ENCODE measurements around the gene ANKRD44.

GRCh38 chr2:197236159-197236558 is 74.4 kb downstream of the ANKRD44 start:
- TF ChIP-seq SUZ12 (IDR thresholded peaks at IDR 0.05; ENCODE audit: extremely low read depth, insufficient read depth, insufficient read length) (no peak), ZNF274 (IDR thresholded peaks at IDR 0.05; ENCODE audit: low read depth, low read length) (no peak)
